Thyroid gland (tissue), 4 donors: ENCODE data around the gene METRNL. TPM values are rescaled to one million over a fixed set of nuclear protein-coding genes. Genes with fewer than 3 reads are reported as not detected.

Experiments used
- DNase-seq, 2 donors: peaks; one replicate each; pipeline ENCODE4 v3.0.0-alpha.2; 2019
- H3K27ac ChIP-seq, 3 donors: fragments of 200-600 bp; sonication (generic); 1 replicate in 2 of 3; 2 replicates in 1 of 3; pipeline ENCODE4 v1.5.1; 2016 to 2019; ENCODE audit warnings: mild to moderate bottlenecking in 1 of 3, moderate library complexity in 1 of 3
- H3K27me3 ChIP-seq: fragments of 200-600 bp; sonication (generic); one replicate; pipeline ENCODE4 v1.5.1; 2019
- H3K36me3 ChIP-seq, 2 donors: fragments of 200-600 bp; sonication (generic); one replicate each; pipeline ENCODE4 v1.5.1; 2016 to 2019
- H3K4me1 ChIP-seq, 2 donors: fragments of 200-600 bp; sonication (generic); one replicate each; pipeline ENCODE4 v1.5.1; 2017 to 2019
- H3K4me3 ChIP-seq, 3 donors: fragments of 200-600 bp; sonication (generic); replicated peaks in 1 of 3; 1 replicate in 2 of 3; 2 replicates in 1 of 3; pipeline ENCODE4 v1.5.1; 2016; ENCODE audit warnings: mild to moderate bottlenecking in 1 of 3
- H3K9me3 ChIP-seq: fragments of 200-600 bp; sonication (generic); one replicate; pipeline ENCODE4 v1.5.1; 2017
- CTCF ChIP-seq, 6 experiments: fragments of 200-600 bp in 3 of 6; fragments of 450-650 bp in 3 of 6; sonication (generic) in 3 of 6; IDR thresholded peaks; one replicate each; pipeline ENCODE4 v1.5.1; 2016 to 2019; ENCODE audit warnings: antibody characterized with exemption in 6 of 6, mild to moderate bottlenecking in 2 of 6, inconsistent platforms in 1 of 6, moderate library complexity in 1 of 6
- POLR2A ChIP-seq, 2 donors: fragments of 450-650 bp; IDR thresholded peaks; one replicate each; pipeline ENCODE4 v1.6.1; 2017; ENCODE audit warnings: antibody characterized with exemption in 2 of 2, mild to moderate bottlenecking in 2 of 2, moderate library complexity in 1 of 2
- WGBS, 2 donors: methylation state at CpG; one replicate each; pipeline ENCODE4 v1.1.5; 2017; 5-methylcytosine and 5-hydroxymethylcytosine counted together
- intact Hi-C: fragments of 100-400 bp; cut with DNase I; formaldehyde crosslinking; loops from one replicate; pipeline ENCODE4 v1.15.1; 2023
- total RNA-seq, 4 donors: library from RNA; depleted of rRNA; stranded (reverse); fragments of >200 nt; gene quantifications; one replicate each; pipeline ENCODE4 v1.2.3, GENCODE V29; 2016

The METRNL gene
- total RNA-seq, 4 donors from 2014 or later, result 57.5 to 89.7 (median 73.3) TPM

GRCh38 chr17:83076938-83077337, 2.5 kb upstream of the METRNL start:
- Histone ChIP-seq H3K27me3 (no peaks in the 10 kb centered on the region), H3K4me3 (no peak overlapping the region), H3K36me3 (no peaks in the 10 kb centered on the region), H3K9me3 (no peaks in the 10 kb centered on the region), H3K4me1 (peaks cover 20 to 49% of the 10 kb centered on the region in 2 donors), H3K27ac (no peak overlapping the region)
- 70 to 85% methylated on average over 1 to 2 of the region's 6 CpGs for WGBS, 2 donors
- intact Hi-C loops, result no loop called here
- no peak for TF ChIP-seq POLR2A (IDR thresholded peaks at IDR 0.05)
- TF ChIP-seq CTCF (IDR thresholded peaks at IDR 0.05), result peak in 2 of 6 experiments; percentile 13 to 41
- no peak for DNase-seq

GRCh38 chr17:83077411-83077810, 2.0 kb upstream of the METRNL start:
- no peak overlapping the region for H3K4me3 ChIP-seq
- no peaks in the 10 kb centered on the region for H3K27me3 ChIP-seq
- intact Hi-C loops, result no loop called here
- H3K4me1 ChIP-seq, result peaks cover 24 to 53% of the 10 kb centered on the region in 2 donors
- DNase-seq, result peak in 1 of 2 donors; percentile 48
- H3K27ac ChIP-seq, result no peak overlapping the region
- 67 to 70% methylated on average over 5 to 9 of the region's 11 CpGs for WGBS, 2 donors
- no peaks in the 10 kb centered on the region for H3K9me3 ChIP-seq
- TF ChIP-seq CTCF (IDR thresholded peaks at IDR 0.05), result no peak
- TF ChIP-seq POLR2A (IDR thresholded peaks at IDR 0.05), result no peak
- H3K36me3 ChIP-seq, result no peaks in the 10 kb centered on the region

- Histone ChIP-seq H3K36me3 (no peaks in the 10 kb centered on the region), H3K4me1 (peaks cover 29 to 59% of the 10 kb centered on the region in 2 donors), H3K9me3 (no peaks in the 10 kb centered on the region), H3K4me3 (no peak overlapping the region), H3K27me3 (no peaks in the 10 kb centered on the region), H3K27ac (no peak overlapping the region)
- 76 to 84% methylated on average over 5 to 6 of the region's 7 CpGs for WGBS, 2 donors
- DNase-seq, result no peak
- TF ChIP-seq CTCF (IDR thresholded peaks at IDR 0.05) (no peak), POLR2A (IDR thresholded peaks at IDR 0.05) (no peak)
- intact Hi-C loops, result no loop called here
Measured at GRCh38 chr17:83077939-83078338, 1.5 kb upstream of the METRNL start.

- TF ChIP-seq CTCF (IDR thresholded peaks at IDR 0.05) (no peak), POLR2A (IDR thresholded peaks at IDR 0.05) (no peak)
- DNase-seq, result peak in 1 of 2 donors; percentile 46
- peaks cover 36 to 66% of the 10 kb centered on the region in 2 donors for H3K4me1 ChIP-seq
- intact Hi-C loops, result no loop called here
- H3K4me3 ChIP-seq, result peak overlapping the region in 2 of 3 donors; percentile 41 to 91
- 20 to 32% methylated on average over 9 to 18 of the region's 93 CpGs for WGBS, 2 donors
- no peaks in the 10 kb centered on the region for H3K27me3 ChIP-seq
- peak overlapping the region; percentile 56 to 77 (median 57) for H3K27ac ChIP-seq
- no peaks in the 10 kb centered on the region for H3K36me3 ChIP-seq
- no peaks in the 10 kb centered on the region for H3K9me3 ChIP-seq
Measured at GRCh38 chr17:83078378-83079351, 744 bp upstream of the METRNL start.
